Occipital lobe (tissue), 2 donors: ENCODE measurements around the gene TMOD1. TPM values are rescaled to one million over a fixed set of nuclear protein-coding genes. Genes with fewer than 3 reads are reported as not detected.
"Not testable (repeated sequence)": the region's sequence is repeated elsewhere in the genome, so short reads cannot be mapped to it uniquely, and the experiment has no call there.

Source experiments
- DNase-seq: peaks from one replicate; lab custom pipeline; 2025; lab: John Stamatoyannopoulos, UW
- total RNA-seq: library from RNA; depleted of rRNA; stranded (reverse); fragments of >200 nt; gene quantifications from one replicate; pipeline ENCODE4 v1.2.3, GENCODE V29; 2014

The TMOD1 gene
- 22.8 TPM for total RNA-seq

DNA sequence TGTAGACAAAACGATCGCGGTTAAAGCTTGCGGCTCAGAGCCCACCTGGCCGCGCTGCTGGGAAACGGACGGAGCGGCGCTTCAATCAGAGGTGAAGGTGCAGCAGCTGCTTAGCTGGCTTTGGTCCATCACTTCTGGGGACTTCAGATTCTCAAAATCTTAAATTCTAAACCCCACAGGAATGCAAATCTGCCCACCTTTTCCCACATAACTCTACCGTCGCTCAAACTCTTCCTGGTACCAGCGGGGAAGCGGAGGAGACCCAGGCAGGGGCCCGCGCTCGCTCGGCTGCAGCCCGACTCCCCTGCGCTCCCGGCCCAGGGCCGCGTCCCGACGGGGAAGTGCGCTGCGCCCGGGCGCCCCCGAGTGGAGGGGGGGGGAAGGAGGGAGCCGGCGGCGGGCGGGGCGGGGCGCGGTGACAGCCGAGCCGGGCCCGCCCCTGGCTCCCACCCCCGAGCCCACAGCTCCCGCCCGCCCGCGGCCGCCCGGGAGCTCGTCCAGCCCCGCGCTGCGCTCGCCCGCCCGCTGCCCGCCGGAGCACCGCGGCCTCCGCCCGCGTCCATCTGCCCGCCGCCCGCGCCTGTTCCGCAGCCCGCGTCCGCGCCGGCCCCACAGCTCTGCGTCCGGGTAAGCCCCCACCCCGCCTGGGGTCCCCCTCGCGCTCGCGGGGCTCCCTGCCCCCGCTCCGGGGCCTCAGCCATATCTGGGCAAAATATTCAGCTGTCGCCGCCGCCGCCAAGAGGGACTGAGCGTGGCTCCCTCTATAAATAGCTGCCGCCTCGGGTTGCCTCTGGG lies at the start of gene TMOD1:
TSS of gene TMOD1 (plus strand) at position 490 of the 795 bp plus-strand sequence. CDS start 22,523 bp downstream, outside the sequence.
- peak; percentile 66 for DNase-seq

DNA sequence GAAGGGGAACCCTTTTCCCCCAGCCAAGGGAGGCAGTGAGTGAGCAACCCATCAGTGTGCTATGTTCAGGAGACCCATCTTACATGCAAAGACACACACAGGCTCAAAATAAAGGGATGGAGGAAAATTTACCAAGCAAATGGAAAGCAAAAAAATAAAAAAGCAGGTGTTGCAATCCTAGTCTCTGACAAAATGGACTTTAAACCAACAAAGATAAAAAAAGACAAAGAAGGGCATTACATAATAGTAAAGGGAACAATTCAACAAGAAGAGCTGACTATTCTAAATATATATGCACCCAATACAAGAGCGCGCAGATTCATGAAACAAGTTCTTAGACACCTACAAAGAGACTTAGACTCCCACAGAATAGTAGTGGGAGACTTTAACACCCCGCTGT lies 47.9 kb upstream of the TMOD1 start:
- DNase-seq = not testable (repeated sequence)

DNA sequence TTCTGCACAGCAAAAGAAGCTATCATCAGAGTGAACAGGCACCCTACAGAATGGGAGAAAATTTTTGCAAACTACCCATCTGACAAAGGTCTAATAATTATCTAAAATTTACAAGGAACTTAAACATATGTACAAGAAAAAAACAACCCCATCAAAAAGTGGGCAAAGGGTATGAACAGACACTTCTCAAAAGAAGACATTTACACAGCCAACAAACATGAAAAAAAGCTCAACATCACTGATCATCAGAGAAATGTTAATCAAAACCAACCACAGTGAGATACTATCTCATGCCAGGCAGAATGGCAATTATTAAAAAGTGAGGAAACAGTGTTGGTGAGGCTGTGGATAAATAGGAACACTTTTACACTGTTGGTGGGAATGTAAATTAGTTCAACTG lies 44.6 kb upstream of the TMOD1 start:
- not testable (repeated sequence) for DNase-seq

DNA sequence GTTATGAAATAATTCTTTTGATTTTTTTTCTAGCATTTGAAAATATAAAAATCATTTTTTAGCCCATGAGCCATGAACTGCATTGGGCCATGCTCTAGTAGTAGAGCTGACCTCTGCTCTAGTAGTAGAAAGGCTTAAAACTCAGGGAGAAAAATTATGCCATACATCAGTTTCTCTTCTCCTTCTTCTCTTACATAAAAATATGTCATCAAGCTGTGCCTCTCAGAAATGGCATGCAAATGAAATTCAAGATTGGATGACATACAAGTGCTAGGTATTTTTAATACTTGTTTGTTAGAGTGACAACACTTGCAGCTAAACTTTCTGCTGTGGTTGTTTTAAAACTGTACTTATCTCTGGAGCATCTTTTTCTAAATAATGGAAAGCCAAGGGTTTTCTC lies 42.1 kb upstream of the TMOD1 start:
- DNase-seq = no peak

DNA sequence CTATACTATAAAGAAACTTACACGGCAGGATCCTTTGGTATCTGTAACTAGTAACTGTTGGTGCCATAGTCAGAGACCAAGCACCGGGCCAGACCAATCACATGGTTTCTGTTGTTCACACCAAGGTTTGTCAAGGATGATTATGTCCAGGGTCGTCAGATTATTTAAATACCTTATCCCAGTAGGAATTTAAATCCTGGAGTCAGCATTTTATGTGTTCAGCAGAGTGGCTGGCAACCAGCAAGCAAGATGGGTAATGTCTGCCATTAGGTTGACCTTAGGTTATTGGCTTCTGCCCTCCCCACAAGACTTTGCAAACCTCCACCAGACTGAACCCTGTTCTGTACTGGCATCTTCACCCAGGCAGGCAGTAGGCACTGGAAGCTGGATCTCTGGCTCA lies 39.3 kb upstream of the TMOD1 start:
- DNase-seq = no peak

DNA sequence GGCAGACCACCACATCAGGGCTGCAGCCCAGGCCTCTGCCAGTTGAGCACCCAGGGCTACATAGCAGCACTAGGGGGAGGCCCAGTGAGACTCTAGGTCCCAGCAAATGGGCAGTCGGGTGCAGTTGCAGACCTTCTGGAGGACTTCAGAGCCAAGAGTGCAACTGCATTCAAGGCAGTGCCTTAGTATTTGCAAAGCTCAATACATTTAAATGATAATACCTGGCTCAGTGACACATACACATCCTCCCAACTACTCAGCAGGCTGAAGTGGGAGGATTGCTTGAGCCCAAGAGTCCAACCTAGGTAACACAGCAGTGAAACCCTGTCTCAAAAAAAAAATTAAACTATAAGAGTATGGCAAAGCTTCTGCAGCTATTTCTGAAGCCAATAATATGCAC lies 38.6 kb upstream of the TMOD1 start:
- DNase-seq = no peak

DNA sequence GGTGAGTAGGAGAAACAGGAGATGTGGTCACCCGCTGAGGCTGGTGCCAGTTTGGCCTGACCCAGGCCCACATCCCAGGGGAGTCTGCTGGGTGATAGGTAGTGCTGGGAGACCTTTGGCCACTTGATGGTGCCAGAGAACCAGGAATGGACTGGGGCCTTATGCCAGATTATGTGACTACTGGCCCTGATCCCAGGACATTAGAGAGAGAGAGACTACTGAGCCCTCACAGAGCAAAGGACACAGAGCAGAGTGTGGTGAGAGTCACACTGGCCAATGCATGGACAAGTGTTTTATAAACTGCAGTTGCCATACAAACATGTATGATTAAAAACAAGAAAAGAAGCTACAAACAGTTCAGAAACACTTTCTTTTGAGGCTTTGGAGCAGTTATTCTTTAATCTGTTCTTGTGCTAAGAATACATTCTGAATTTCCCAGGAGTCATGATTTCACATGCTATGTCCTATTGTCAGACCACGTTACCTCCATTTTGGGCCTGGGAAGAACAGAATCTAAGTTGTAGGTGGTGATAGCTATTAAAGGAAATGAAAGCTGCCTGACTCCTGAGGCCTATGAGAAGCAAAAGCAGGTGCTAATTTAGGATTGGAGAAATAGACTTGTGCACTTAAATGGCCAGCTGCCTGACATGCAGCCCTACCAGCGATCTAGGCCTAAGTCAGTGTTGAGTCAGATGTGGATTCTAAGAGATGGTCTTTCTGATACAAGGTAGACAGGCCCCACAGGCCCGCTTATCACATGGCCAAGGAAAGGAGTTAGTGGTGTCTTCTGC lies 32.6 kb upstream of the TMOD1 start:
- peak; percentile 73 for DNase-seq

DNA sequence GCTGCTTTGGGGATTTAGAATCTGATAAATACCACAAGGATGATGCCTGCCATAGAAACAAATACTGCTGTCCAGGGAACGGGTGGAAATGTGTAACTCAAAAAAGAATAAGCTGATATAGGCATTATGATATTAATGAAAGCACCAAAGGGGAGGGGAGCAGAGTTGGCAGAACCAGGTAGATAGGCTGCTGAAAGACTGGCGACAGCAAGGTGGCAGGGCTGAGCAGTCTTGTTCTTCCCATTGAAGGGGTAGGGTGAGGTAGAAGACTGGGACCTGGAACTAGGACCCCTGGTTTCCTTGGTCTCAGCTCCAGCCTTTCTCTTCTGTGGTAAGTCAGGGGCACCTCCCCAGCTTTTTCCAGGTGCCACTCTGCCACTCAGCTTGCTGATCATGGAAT lies 31.4 kb upstream of the TMOD1 start:
- DNase-seq = no peak

DNA sequence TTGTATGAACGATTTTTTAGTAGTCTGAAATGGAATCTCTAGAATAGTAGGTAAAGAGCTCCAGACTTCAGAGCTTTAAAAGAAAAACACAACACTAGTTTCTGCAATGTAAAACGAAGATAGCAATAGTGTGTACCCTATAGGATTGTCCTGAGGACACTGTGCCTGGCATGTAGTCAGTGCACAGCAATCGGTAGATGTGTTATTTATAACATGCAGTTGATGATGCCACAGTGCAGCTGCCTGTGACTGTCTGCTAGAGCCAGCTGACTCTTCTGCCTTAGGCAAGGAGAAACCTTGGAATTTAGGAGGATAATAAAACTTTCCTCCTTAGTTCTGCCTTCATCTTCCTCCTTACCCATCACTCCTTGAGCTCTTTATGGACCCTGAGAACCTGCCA lies 27.7 kb upstream of the TMOD1 start:
- peak; percentile 34 for DNase-seq

DNA sequence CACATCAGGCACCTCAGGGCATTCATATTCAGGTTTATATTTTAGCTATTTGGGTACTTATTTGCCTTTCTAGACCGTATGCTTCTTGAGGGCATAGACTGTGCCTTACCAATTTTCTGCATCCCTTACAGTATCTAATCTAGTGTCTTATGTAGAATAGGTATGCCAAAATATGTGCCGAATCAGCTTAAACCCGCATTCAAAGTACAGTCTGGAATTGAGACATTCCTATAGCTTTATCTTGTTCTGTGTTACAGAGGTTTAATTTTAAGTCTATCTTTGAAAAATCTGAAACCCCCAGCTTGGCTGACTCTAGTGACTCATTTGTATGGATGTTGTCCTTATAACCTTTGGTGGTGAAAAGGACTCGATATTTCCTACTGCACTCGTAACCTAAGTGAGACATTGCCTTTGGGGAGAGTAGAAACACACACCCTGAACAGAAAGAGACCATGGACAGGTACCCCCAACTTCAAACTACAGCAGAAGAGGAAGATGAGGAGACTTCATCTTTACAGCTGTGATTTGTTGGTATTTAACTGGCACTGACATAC lies 27.0 kb upstream of the TMOD1 start:
- DNase-seq = no peak

DNA sequence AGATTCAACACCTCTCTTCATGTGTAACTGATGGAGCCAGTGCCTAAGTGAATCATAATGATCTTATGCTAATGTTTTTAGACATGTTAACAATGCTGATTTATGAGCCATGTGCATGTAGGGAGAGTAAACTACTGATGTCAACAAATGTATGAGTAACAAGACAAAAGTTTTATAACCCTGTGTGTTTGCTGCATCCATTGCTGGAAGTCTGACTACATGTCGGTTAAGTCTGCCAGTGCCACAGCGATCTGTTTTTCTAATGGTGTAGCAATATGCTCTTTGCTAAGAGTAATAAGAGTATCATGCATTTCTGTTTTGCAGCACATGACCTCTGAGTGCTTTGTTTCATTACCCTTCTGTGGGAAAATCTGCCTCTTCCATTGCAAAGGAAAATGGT lies 26.4 kb upstream of the TMOD1 start:
- no peak for DNase-seq

DNA sequence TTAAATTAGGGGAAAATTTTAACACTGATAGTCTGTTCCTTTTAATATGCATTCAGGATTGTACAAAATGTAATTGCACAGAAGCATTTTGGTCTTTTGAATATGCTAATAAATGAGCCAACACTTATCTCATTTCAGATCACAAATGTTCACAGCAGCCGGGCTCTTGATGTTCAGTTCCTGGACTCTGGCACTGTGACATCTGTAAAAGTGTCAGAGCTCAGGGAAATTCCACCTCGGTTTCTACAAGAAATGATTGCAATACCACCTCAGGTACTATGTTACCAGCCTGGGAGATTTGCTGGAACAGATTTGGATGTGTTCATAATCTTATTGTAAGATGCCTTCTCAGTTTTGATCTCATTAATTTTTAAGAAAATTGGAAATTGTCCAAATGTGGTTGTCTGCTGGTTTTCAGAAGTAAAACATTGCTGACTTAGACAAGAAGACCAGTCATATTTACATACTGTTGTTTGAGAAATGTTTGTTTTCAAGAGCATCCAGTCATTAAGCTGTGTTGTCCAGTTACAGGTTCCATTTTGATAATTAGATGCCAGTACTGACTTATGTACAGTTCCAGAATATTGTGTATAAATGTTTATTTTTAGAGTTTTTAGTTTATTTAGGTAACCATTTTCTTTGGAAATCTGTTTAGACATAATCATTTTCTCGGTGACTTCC lies 23.0 kb upstream of the TMOD1 start:
- DNase-seq = no peak

DNA sequence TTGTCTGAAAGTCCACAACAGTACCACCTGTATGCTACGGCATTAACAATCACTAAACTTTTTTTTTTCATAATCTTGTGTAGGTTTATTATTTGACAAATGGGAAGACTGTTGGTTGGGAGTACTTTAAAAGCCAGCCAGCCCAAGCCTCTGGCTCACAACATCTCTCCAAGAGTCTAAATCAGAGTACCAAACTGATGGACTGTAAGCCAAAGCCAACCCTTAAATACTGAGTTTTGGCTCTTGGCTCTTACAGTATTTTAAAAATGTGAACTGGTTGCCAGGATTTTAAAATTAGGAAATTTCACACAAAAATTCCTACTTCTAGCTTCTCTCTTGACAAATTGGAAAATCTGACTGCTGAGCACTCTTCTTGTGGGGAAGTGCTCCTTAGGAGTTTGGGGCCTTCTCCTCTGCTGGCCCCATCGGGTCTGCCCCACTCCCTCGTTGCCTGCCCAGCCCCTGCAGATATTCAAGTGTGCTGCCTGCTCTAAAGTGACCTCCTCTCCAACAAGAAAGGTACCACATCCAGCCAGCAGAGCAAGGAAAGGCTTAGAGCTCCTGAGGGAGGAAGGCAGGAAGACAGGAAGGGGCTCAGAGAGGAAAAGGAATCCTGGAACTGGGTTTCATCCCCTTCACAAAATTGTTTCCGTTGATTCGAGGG lies 21.8 kb upstream of the TMOD1 start:
- no peak for DNase-seq

DNA sequence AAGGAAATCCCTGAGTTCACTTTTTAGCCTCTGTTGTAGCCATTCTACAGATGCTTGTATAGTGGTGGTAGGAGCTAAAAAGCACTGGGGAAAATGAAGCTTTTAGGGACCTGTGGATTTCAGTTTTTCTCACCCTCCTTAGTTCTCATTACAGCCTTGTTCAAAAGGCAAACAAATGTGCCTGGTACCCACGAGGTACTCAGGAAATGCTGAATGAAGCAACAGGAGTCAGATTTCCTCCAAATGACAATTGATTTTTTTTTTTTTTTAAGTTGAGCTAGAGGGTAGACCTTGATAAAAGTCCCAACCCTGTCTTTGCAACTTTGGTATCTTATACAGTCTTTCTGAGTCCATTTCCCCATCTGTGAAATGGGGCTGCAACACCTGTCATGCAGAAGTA lies 21.3 kb upstream of the TMOD1 start:
- DNase-seq = no peak

DNA sequence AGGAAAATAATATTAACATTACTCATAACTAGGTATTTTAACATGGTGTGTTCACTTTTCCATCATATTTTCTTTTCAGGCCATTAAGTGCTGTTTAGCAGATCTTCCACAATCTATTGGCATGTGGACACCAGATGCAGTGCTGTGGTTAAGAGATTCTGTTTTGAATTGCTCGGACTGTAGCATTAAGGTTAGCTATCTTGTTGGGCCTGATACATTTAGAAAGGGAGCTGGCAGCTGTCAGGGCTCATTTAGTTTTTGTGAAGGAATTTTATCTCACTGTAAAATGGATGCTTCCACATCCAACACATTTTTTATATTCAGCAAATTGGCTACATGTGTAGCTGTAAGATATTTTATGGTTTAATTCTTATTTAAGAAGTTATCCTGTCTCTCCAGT lies 20.7 kb upstream of the TMOD1 start:
- no peak for DNase-seq

DNA sequence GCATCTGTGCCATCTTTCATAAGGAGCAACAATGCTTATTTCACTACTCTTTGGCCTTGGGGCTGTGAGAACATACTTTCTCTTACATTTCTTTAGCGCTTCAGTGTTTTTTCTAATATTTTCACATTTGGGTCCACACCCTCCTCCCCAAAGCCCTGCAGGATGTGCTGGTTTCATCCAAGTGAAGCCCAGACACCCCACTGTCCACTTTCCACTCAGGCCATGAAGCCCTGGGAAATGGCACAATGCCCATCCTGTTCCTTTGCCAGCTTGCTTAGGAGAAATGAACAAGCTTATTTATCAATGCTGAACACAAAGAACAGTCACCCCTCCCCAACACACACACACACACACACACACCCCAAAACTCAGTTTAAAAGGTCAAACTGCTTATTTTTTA lies 17.3 kb upstream of the TMOD1 start:
- DNase-seq = peak; percentile 30

DNA sequence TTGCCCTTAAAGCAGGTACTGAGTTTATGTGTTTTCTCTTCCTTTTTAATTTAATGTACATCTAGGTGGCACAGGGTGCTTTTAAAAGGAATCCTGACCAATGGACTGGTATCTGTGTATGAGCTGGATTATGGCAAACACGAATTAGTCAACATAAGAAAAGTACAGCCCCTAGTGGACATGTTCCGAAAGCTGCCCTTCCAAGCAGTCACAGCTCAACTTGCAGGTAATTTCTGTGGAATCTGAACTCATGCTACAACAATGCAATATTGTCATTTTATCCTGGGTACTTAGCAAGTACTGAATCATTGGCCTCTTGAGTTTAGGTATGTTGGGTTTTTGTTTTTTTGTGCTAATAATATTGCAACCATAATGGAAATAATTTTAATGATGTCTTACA lies 14.4 kb upstream of the TMOD1 start:
- no peak for DNase-seq

DNA sequence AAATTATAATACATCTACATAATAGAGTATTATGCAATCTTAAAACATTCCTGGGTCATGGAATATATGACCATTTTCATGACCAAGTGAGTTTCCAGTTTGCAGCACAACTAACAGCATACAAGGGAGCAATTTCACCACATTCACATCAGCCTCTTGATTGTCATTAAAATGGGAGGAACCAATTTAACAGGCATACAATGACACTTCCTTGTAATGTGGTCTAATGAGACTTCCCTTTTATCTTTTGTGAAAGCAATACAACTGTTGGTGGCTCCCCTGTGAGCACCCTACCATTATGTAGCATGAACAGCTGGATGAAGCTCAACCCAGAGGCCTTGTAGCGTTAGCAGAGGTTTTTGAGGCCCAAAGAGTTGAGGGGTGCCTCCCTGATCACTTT lies 13.6 kb upstream of the TMOD1 start:
- DNase-seq = no peak

DNA sequence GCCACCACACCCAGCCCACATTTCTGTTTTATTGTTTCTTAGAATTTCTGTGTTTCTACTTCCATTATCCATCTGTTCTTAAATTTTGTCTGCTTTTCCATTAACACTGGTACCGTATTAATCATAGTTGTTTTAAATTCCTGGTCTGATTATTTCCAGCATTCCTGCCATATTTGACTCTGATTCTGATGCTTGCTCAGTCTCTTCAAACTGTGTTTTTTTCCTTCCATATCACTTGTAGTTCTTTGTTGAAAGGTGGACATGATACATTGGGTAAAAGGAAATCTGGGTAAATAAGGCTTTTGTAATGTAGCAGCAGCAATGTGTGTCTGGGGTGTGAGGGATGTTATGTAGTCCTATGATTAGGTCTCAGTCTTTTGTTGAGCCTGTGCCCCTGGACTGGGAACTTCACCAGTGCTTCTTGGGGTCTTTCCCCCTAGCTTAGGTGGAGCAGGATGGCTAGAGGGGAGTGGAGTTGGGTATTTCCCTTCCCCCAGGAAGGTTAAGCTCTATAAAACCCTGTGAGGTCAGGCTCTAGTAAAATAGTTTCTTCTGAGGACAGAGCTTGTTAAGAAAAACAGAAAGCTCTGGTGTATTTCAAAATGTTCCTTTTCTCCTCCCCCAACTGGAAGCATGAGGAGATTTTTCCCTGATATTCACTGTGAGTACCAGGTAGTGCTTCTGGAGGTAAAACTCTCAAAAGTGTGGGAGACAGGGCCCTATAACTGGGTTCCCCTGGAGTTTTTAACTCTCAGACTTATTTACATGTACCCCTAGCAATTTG lies 10.1 kb upstream of the TMOD1 start:
- no peak for DNase-seq

DNA sequence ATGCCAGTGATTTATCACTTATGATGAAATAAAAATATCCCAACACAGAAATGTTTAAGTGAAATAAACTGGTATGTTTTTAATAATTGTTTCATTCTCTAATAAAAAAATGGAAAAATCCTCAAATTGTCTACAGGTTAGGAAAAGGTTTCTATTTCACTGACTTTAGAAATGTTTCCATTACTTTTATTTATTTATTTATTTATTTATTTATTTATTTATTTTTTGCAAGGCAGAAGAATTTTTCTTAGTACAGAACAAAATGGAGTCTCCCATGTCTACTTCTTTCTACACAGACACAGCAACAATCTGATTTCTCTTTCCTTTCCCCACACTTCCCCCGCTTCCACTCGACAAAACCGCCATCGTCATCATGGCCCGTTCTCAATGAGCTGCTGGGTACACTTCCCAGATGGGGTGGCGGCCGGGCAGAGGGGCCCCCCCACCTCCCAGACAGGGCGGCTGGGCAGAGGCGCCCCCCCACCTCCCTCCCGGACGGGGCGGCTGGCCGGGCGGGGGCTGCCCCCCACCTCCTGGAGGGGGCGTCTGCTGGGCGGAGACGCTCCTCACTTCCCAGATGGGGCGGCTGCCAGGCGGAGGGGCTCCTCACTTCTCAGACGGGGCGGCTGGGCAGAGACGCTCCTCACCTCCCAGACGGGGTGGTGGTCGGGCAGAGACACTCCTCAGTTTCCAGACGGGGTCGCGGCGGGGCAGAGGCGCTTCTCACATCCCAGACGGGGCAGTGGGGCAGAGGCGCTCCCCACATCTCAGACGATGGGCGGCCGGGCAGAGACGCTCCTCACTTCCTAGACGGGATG lies 3.7 kb upstream of the TMOD1 start:
- DNase-seq = not testable (repeated sequence)
